HG03175 (cell line): ENCODE results near the gene EVI5L.
"Not testable (repeated sequence)": the region's sequence is repeated elsewhere in the genome, so short reads cannot be mapped to it uniquely, and the experiment has no call there.

Experiments
- ATAC-seq: cut with Tn5 transposase; IDR thresholded peaks from one replicate; pipeline ENCODE4 v1.9.1; 2021; ENCODE audit warnings: mild to moderate bottlenecking, moderate library complexity; ENCODE audit not compliant: unreplicated experiment

EVI5L gene

DNA sequence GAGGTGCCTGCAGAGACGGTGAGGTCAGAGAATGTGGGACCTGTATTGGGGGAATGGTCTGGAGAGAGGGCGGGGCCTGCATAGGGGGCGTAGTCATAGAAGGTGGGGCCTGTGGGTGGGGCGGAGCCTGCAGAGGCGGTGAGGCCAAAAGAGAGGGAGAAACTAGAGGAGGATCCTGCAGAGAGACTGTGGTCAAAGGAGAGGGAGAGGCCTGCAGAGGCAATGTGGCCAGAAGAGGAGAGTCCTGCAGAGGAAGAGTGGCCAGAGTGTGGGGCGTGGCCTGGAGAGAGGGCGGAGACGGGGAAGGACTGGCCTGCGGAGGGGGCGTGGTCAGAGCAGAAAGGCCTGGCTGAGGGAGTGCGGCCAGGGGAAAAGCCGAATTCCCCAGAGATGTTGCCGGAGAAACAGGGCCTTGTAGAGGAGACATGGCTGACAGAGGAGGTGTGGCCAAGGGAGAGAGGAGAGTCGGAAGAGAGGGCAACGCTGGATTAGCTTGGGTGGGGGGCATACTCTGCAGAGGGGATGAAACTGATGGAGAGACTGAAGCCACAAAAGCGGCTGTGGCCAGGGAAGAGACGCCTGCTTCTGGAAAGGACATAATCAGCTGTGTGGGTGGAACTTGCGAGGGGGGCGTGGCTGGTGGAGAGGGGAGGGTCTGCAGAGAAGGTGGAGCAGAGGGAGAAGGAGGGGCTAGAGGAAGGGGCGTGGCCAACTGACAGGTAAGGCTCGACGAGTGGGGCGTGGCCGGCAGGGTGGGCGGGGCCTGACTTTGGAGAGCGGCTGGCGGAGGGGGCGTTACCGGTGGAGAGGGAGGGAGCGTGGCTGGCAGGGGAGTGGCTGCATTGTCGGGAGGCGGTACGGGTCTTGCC, 41.7 kb downstream of the EVI5L start:
- no peak for ATAC-seq

DNA sequence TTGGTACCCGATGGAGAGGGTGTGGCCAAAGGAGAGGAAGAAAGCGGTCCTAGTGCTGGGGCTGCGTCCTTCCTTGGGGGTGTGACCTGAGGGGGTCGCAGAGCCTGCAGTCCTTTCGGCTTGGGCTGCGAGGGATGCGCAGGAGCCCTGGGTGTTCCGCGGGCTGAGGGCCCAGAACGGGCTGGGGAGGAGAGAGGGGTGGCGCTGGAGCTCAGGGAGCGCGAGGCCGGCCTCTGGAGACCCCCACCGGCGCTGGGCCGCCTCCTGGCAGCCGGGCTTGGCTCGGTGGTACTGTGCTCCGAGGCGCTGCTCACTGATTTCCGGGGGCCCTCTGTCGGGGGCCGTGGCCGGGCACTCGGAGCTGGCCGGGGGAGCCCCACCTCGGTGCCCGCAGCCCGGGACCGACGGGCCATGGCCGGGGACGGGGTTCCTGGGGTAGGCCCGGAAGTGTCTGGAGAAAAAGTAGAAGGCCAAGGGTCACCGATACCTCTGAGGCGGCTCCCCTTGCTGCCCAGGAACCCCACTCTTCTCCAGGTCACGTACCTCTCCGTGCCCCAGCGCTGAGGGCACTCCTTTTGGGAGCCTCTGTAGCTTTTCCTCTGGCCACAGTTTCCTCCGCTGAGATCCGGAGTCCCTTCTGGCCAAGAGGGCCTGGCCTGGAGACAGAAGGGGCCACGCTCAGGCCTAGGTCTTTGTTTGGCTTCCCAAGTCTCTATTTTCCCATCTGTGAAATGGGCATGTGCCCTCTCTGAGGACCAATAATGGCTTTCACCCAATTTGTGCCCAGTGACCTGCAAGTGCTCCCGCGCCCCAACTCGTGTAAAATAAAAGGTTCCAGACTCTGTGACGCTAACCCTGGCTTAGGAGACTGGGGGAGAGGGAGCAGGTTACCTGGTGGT, 42.5 kb downstream of the EVI5L start:
- no peak for ATAC-seq

DNA sequence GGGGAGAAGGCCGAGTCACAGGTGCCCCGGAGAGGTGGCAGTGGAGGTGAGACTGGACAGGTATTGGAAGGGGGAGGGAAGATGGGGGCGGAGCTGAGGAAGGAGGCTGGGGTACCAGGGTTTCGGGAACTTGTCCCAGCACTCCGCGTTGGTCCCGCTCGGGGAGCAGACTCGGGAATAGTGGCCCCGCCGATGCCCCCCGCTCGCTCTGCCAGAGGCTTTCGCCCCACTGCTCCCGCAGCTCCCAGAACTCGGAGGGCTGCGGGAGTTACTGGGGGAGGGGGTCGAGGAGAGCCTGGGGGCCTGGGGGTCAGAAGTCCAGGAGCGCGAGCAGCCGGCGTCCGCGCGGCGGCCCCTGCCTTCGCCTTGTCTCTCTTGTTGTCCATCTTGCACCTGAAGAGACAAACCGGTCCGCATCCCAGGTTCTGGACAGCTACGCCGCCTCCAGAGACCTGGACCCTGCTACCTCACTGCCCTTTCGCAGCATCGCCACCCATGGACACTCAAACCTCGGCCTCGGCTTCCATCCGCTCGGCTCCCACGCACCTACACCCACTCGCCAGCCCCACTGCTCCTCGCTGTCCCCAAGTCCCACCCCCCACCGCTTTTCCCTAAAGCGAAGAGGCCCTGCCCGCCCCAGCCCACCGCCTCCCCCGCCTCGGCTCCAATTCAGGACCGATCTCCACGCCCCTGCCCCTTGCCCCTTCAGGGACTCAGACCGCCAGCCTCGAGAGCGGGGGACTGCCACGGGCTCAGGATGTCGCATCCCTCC, 43.5 kb downstream of the EVI5L start:
- ATAC-seq = no peak

DNA sequence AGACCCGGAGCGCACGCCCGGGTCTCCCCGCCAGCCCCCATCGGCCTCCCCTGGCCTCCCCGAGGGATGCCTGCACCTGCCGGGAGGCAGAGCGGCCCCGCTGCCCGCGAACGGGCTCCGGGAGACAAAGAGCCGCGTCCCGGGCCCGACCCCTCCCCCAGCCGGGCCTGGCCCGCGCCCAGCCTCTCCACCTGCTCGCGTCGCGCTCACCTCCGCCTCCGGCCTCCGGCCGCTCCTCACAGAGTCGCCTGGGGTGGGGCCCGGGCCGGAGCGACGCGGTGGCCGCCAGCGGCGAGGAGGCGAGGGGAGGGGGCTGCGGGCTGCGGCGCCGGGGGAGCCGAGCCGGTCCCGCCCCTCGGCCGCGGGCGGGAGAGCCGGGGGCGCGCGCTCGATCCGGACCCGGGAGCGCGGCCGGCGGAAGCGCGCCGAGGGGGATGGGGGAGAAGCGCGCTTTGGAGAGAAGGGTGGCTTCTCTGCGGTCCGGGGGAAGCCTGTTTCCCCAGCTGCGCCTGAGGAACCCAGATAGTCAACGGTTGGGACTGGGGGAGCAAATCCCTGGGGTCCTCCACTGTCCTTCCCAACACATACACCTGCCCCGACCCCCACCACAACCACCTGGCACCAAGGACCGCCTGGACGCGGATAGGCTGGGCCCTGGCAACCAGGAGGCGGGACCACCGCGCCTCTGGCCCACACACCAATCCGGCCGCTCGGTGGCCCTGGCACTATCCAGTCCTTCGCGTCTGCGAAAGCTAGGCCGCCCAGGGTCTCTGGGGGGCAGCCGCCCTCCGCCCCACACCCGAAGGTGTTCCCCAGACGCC, 44.3 kb downstream of the EVI5L start, which contains the start of gene PRR36:
Gene PRR36, minus strand, starts transcription at position 315 of the 821 bp plus-strand sequence. CDS start 701 bp downstream, outside the sequence.
- no peak for ATAC-seq

DNA sequence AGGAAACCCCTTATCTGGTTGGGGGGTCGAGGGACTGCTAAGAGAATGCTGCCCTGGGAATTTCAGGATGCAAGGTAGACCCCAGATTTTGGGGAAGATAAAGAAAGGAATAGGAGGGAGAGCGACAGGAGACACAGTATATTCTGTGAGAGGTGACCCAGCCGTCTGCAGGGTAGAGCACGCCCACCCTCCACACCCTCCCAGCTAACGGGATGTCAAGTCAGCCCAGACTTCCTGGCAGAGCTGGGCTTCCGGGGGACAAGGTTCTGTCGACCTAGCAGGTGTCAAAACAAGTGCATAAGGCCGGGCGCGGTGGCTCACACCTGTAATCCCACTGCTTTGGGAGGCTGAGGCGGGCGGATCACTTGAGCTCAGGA, 44.9 kb downstream of the EVI5L start:
- no peak for ATAC-seq

DNA sequence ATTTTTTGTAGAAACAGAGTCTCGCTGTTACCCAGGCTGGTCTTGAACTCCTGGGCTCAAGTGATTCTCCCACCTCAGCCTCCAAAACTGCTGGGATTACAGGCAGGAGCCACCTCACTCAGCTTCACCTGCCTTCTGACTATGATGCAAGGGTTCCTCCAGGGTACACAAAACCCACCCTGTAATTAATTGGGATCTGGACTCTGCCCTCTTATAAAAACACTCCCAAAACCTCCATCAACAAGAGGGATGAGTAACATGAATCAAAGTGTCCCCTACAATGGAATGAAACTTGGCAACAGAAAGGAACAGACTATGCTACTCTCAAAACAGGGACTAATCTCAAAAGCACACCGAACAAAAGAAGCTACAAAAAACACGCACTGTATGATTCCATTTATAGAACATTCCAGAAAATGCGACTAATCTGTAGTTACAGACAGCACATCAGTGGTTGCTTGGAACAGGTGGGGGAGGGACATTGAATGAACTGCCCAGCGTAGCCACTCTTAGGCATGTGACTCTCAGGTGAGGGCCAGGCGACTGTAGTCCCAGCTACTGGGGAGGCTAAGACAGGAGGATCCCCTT, 47.3 kb downstream of the EVI5L start:
- ATAC-seq = no peak

DNA sequence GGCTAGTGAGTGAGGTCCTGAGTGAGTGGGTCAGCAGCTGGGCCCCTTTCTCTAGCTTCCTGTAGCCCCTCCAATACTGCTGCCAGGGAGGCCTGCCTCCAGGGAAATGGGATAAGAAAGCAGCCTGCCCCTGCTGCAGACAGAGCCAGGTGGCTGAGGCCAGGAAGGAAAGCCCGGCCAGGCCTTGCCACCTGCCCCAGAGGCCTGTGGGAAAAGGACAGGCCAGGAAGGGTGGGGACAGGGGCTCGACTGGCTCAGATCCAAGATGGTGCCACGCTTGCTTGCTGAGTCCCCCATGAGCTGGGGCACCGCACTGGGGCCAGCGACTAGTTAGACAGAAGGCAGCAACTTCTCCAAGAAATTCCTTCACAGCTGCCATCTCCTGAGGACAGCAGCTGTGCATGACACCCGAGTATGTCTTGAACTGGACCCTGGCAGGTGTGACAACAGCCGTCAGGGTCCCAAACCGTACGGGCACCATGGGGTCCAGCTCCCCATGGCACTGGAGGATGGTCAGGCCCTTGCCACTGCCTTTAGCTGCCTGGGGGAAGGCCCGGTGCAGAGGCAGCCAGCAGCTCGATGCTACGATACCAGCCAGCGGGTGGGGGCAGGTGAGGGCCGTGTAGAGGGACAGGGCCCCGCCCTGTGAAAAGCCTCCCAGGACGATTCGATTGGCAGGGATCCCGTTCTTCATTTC, 49.2 kb downstream of the EVI5L start:
- no peak for ATAC-seq

DNA sequence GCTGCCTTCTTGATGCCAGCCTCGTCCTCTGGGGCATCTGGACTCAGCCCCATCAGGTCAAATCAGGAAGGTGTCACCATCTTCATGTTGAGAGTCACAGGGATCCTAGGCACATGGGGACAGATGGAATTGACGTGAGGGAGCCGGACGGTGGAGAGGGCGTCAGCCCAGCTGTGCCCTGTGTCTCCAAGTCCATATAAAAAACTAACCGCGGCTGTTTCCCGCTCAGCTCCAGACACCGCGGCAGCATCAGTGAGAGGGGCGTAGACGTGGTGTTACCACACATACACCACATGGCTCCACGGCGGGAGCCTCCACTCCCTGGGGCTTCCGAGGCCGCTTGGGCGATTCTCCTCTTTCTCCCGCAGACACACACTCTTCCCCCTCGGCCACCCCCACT, 49.8 kb downstream of the EVI5L start:
- no peak for ATAC-seq

DNA sequence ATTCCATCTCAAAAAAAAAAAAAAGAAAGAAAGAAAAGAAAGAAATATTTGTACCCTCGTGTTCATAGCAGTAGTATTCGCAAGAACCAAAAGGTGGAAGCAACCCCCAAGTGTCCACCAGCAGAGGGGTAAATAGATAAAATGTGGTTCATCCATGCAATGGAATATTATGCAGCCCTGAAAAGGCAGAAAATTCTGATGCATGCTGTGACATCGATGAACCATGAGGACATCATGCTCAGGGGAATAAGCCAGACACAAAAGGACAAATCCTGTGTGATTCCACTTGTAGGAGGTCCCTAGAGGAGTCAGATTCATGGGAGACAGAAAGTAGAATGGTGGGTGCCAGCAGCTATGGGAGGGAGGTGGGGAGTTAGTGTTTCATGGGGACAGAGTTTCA, 51.9 kb downstream of the EVI5L start:
- ATAC-seq = no peak

DNA sequence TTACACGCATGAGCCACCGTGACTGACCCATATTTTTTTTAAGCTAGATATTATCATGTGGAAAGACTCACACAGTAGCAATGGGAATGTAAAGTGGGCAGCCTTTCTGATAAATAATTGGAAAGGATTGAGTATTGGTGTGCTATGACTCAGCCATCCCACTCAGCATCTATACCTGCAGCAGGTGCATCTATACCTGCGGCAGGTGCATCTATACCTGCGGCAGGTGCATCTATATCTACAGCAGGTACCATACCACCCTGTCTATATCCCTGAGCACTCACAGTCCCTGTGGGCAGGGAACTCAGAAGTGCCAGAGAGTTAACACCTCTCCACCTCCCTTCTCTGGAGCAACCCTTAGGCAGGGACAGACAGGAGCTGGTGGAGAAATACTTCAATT, 53.1 kb downstream of the EVI5L start:
- no peak for ATAC-seq

DNA sequence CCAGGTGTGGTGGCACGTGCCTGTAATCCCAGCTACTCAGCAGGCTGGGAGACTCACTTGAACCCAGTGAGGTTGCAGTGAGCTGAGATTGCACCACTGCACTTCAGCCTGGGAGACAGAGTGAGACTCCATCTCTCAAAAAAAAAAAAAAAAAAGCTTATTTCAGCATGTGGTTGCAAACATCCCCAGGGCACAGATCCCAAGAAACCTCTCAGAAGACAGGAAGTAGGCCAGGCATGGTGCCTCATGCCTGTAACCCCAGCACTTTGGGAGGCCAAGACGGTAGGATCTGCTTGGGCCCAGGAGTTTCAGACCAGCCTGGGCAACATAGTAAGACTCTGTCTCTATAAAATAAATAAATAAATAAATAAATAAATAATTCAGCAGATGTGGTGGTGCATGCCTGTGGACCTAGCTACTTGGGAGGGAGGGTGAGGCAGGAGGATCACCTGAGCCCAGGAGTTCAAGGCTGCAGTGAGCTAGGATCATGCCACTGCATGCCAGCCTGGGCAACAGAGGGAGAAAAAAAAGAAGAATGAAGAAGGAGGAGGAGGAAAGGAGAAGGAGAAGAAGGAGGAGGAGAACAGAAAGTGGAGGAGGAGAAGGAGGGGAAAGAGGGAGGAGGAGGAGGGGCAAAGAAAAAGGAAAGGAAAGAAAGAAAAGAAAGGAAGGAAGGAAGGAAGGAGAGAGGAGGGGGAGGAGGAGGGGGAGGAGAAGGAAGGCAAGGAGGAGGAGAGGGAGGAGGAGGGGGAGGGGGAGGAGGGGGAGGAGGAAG, 54.0 kb downstream of the EVI5L start:
- ATAC-seq = no peak

DNA sequence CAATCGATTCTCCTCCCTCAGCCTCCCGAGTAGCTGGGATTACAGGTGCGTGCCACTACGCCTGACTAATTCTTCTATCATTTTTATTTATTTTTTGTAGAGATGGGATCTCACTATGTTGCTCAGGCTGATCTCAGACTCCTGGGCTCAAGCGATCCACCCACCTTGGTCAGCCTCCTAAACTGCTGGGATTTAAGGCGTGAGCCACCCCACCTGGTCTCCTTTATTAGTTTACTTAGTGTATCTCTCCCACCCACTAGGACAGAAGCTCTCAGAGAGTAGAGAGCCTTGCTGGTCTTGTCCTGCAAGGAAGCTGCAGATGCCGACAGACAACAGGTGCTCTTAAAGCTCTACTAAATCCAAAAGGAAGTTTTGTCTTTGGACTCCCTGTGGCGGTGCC, 55.8 kb downstream of the EVI5L start:
- ATAC-seq = no peak

DNA sequence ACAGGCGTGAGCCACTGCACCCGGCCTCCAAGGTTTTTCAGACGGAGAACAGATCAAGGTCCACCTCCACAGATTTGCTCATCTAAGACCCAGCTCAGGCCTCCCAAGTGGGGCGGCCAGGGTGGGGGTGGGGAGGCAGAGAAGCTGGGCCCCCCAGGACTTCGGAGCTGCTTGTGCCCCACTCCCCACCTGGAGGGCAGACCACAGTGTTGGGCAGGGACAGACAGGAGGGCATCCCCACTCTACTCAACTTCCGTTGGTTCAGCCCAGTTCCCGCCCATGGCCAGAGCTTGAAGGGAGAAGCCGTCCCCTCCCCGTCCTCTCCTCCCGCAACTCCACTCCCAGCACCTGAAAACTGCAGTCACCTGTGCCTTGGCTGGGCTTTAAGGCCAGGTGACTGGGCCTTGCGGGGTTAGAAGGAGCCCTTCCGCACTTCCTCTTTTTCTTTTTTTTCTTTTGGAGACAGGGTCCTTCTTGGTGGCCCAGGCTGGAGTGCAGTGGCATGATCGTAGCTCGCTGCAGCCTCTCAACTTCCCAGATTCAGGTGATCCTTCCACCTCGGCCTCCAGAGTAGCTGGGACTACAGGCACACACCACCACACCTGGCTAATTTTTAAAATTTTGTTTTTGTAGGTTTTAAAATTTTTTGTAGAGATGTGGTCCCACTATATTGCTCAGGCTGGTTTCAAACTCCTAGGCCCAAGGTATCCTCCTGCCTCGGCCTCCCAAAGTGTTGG, 57.6 kb downstream of the EVI5L start:
- no peak for ATAC-seq

DNA sequence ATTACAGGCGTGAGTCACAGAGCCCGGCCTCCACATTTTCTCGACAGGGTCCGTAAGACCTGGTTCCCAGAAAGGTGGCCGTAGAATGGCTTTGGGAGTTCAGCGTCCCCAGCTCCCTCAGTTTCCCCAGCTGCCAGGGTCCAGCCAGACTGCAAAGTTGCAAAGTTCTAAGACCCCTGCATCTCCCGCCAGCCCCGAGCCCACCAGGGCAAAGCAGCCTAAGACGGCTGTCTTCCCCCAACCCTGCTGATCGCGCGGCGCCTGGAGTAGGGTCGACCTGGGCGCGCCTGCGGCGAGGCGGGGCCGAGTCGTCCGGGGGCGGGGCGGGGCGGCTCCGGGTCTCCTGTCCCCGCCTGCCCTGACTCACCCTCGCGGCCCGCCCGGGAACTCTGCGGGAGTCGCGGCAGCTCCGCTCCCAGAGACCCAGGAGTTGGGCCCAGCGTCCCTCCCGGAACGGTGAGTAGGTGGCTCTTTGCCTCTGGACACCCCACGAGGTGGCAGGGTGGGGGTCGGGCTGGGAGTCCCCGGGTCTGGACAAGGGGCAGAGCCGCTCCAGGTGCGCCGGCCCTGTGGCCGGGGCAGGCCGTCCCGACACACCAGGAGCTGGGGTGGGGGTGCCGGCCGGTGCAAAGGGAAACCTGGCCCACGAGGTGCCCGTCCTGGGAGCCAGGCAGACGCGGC, 58.3 kb downstream of the EVI5L start, which contains the start of gene LRRC8E:
Gene LRRC8E, plus strand, starts transcription at position 366 of the 681 bp plus-strand sequence. CDS start 7,094 bp downstream, outside the sequence.
- no peak for ATAC-seq

DNA sequence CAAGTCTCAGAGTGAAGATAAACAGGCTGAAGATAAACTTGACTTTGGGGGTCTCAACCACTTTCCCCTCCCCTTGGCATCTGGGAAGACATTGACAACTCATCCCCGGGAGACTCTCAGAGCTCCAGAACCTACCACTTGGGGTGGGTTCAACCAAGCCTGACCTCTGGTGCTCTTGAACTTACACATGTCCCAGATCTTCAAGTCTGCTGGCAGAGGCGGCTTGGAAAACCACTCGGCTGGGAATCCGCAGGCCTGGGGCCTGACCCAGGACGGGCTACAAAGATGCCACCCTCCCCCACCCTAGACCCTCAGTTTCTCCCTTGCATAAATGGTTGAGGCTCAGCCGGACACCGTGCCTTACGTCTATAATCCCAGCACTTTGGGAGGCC, 58.8 kb downstream of the EVI5L start:
- no peak for ATAC-seq

DNA sequence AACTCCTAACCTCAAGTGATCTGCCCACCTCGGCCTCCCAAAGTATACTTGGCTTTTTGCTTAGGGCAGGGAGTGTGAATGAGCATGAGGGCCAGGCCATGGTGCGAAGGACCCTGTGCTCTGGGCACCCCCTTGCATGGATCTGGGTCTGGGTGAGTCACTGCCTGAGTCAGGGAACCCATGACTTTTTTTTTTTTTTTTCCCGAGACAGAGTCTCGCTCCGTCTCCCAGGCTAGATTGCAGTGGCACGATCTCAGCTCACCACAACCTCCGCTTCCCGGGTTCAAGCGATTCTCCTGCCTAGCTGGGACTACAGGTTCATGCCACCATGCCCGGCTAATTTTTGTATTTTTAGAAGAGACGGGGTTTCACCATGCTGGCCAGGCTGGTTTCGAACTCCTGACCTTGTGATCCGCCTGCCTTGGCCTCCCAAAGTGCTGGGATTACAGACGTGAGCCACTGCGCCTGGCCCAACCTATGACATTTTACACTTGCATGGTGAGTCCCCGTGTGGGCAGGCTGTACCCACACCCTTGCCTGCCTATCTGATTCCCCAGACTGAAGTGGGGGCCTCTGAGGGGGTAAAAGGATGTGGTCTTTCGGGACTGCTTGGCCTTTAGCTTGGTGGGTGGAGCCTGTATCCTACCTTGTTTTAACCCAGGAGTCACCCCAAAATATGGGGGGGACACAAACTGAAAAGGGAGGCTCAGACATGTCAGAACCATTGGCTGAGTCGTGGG, 63.5 kb downstream of the EVI5L start:
- ATAC-seq = not testable (repeated sequence)
